HEK293 (cell line): ENCODE data around the gene TPO.
A peak's percentile ranks its signal among the peaks of the same experiment; 100 is the strongest.

Experiments used
- CTCF ChIA-PET: fragments of 350-600 bp; formaldehyde crosslinking; extraction: SDS; loops from one replicate; lab custom pipeline; 2021; ENCODE audit warnings: antibody characterized with exemption; lab: Yijun Ruan, JAX
- POLR2A ChIA-PET: fragments of 300-600 bp; formaldehyde crosslinking; extraction: SDS; loops from one replicate; lab custom pipeline; 2020; ENCODE audit warnings: antibody characterized with exemption, inconsistent platforms; lab: Yijun Ruan, JAX
- H3K27ac ChIP-seq: fragments of 200-500 bp; sonication (Bioruptor generic); 2 replicates; pipeline ENCODE4 v1.5.1; 2014; ENCODE audit warnings: low read depth, low read length, control low read depth, inconsistent platforms; ENCODE audit errors: extremely low read depth
- H3K36me3 ChIP-seq, 2 experiments: fragments of 200-500 bp in 1 of 2; sonication (Bioruptor generic) in 1 of 2; 1 replicate in 1 of 2; 2 replicates in 1 of 2; pipeline ENCODE4 v1.5.1; 2014 to 2017; ENCODE audit warnings: inconsistent platforms in 2 of 2, low read length in 2 of 2; ENCODE audit not compliant: control insufficient read depth in 2 of 2, insufficient read depth in 1 of 2
- H3K4me1 ChIP-seq: fragments of 200-500 bp; sonication (Bioruptor generic); 2 replicates; pipeline ENCODE4 v1.5.1; 2014; ENCODE audit warnings: mild to moderate bottlenecking, low read length, inconsistent platforms; ENCODE audit not compliant: control insufficient read depth, insufficient read depth
- H3K4me3 ChIP-seq: 2 replicates; pipeline ENCODE4 v1.5.1; 2011; ENCODE audit warnings: low read depth, mild to moderate bottlenecking, control low read depth, low read length, moderate library complexity
- H3K9me3 ChIP-seq: fragments of 200-500 bp; sonication (Bioruptor generic); 2 replicates; pipeline ENCODE4 v1.5.1; 2014; ENCODE audit warnings: low read depth, low read length, inconsistent platforms; ENCODE audit not compliant: control insufficient read depth, insufficient read depth
- BCL11B ChIP-seq: fragments of 450-650 bp; formaldehyde crosslinking; IDR thresholded peaks from 2 replicates; pipeline ENCODE4 v1.5.1; 2016; ENCODE audit warnings: low read depth, missing biosample characterization, missing genetic modification characterization
- EGR2 ChIP-seq: fragments of 450-650 bp; formaldehyde crosslinking; IDR thresholded peaks from 2 replicates; pipeline ENCODE4 v1.5.1; 2016; ENCODE audit warnings: low read depth, missing biosample characterization, missing genetic modification characterization
- KLF7 ChIP-seq: fragments of 450-650 bp; formaldehyde crosslinking; IDR thresholded peaks from 2 replicates; pipeline ENCODE4 v1.5.1; 2016; ENCODE audit warnings: missing biosample characterization, missing genetic modification characterization, borderline replicate concordance
- RBAK ChIP-seq: fragments of 450-650 bp; formaldehyde crosslinking; IDR thresholded peaks from 2 replicates; pipeline ENCODE4 v1.5.1; 2016; ENCODE audit warnings: missing biosample characterization, missing genetic modification characterization
- SP2 ChIP-seq: fragments of 450-650 bp; formaldehyde crosslinking; IDR thresholded peaks from 2 replicates; pipeline ENCODE4 v1.5.1; 2016; ENCODE audit warnings: missing biosample characterization, missing genetic modification characterization
- SP7 ChIP-seq: fragments of 450-650 bp; formaldehyde crosslinking; IDR thresholded peaks from 2 replicates; pipeline ENCODE4 v1.5.1; 2016; ENCODE audit warnings: missing biosample characterization, missing genetic modification characterization
- ZFP69B ChIP-seq: fragments of 450-650 bp; formaldehyde crosslinking; IDR thresholded peaks from 2 replicates; pipeline ENCODE4 v1.5.1; 2016; ENCODE audit warnings: missing biosample characterization, missing genetic modification characterization
- ZIC2 ChIP-seq: fragments of 450-650 bp; formaldehyde crosslinking; IDR thresholded peaks from 2 replicates; pipeline ENCODE4 v1.5.1; 2016; ENCODE audit warnings: missing biosample characterization, missing genetic modification characterization
- ZNF112 ChIP-seq: fragments of 450-650 bp; formaldehyde crosslinking; IDR thresholded peaks from 2 replicates; pipeline ENCODE4 v1.5.0; 2017; ENCODE audit warnings: missing biosample characterization, missing genetic modification characterization
- ZNF146 ChIP-seq: fragments of 450-650 bp; formaldehyde crosslinking; IDR thresholded peaks from 2 replicates; pipeline ENCODE4 v1.5.1; 2016; ENCODE audit warnings: missing biosample characterization, missing genetic modification characterization
- ZNF169 ChIP-seq: fragments of 450-650 bp; formaldehyde crosslinking; IDR thresholded peaks from 2 replicates; pipeline ENCODE4 v1.5.1; 2016; ENCODE audit warnings: missing biosample characterization, missing genetic modification characterization
- ZNF211 ChIP-seq: fragments of 450-650 bp; formaldehyde crosslinking; IDR thresholded peaks from 2 replicates; pipeline ENCODE4 v1.5.1; 2016; ENCODE audit warnings: low read depth, missing biosample characterization, missing genetic modification characterization
- ZNF266 ChIP-seq: fragments of 450-650 bp; formaldehyde crosslinking; IDR thresholded peaks from 2 replicates; pipeline ENCODE4 v1.5.1; 2016; ENCODE audit warnings: missing biosample characterization, missing genetic modification characterization, low read depth
- ZNF341 ChIP-seq: fragments of 450-650 bp; formaldehyde crosslinking; IDR thresholded peaks from 2 replicates; pipeline ENCODE4; 2016; ENCODE audit warnings: low read depth, missing biosample characterization, missing genetic modification characterization
- ZNF354C ChIP-seq: fragments of 450-650 bp; formaldehyde crosslinking; IDR thresholded peaks from 2 replicates; pipeline ENCODE4 v1.5.1; 2016; ENCODE audit warnings: missing biosample characterization, missing genetic modification characterization, low read depth, borderline replicate concordance
- ZNF404 ChIP-seq: fragments of 450-650 bp; formaldehyde crosslinking; IDR thresholded peaks from 2 replicates; pipeline ENCODE4 v1.5.1; 2017; ENCODE audit warnings: missing biosample characterization, missing genetic modification characterization
- ZNF426 ChIP-seq: fragments of 450-650 bp; formaldehyde crosslinking; IDR thresholded peaks from 2 replicates; pipeline ENCODE4 v1.5.1; 2017; ENCODE audit warnings: missing biosample characterization, missing genetic modification characterization, mild to moderate bottlenecking, inconsistent platforms, moderate library complexity
- ZNF529 ChIP-seq: fragments of 450-650 bp; formaldehyde crosslinking; IDR thresholded peaks from 2 replicates; pipeline ENCODE4 v1.5.1; 2017; ENCODE audit warnings: missing genetic modification characterization, missing biosample characterization; ENCODE audit not compliant: insufficient replicate concordance
- ZNF571 ChIP-seq: fragments of 450-650 bp; formaldehyde crosslinking; IDR thresholded peaks from 2 replicates; pipeline ENCODE4 v1.5.0; 2017; ENCODE audit warnings: missing biosample characterization, missing genetic modification characterization
- ZNF623 ChIP-seq: fragments of 450-650 bp; formaldehyde crosslinking; IDR thresholded peaks from 2 replicates; pipeline ENCODE4 v1.5.1; 2016; ENCODE audit warnings: missing biosample characterization, missing genetic modification characterization
- ZNF626 ChIP-seq: fragments of 450-650 bp; sonication (Bioruptor Pico); formaldehyde crosslinking; IDR thresholded peaks from 2 replicates; pipeline ENCODE4 v1.5.1; 2018; ENCODE audit warnings: missing biosample characterization, missing genetic modification characterization, inconsistent platforms
- ZNF654 ChIP-seq: fragments of 450-650 bp; formaldehyde crosslinking; IDR thresholded peaks from 2 replicates; pipeline ENCODE4 v1.5.1; 2016; ENCODE audit warnings: low read depth, missing biosample characterization, missing genetic modification characterization
- ZNF768 ChIP-seq: fragments of 450-650 bp; formaldehyde crosslinking; IDR thresholded peaks from 2 replicates; pipeline ENCODE4 v1.5.1; 2018; ENCODE audit warnings: missing biosample characterization, mild to moderate bottlenecking, missing genetic modification characterization
- ZNF830 ChIP-seq: fragments of 450-650 bp; IDR thresholded peaks from 2 replicates; pipeline ENCODE4 v1.5.0; 2018; ENCODE audit warnings: missing biosample characterization, missing genetic modification characterization, low read depth, mild to moderate bottlenecking, moderate library complexity
- TF ChIP-seq, protein P1 (sequence below): fragments of 450-650 bp; formaldehyde crosslinking; IDR thresholded peaks from 2 replicates; pipeline ENCODE4 v1.5.1; 2016; ENCODE audit warnings: missing biosample characterization, missing genetic modification characterization, borderline replicate concordance
- TF ChIP-seq, protein P2 (sequence below): fragments of 450-650 bp; formaldehyde crosslinking; IDR thresholded peaks from 2 replicates; pipeline ENCODE4 v1.5.1; 2016; ENCODE audit warnings: missing biosample characterization, missing genetic modification characterization, low read depth
- TF ChIP-seq, protein P3 (sequence below): fragments of 450-650 bp; formaldehyde crosslinking; IDR thresholded peaks from 2 replicates; pipeline ENCODE4 v1.5.1; 2016; ENCODE audit warnings: missing biosample characterization, missing genetic modification characterization, borderline replicate concordance
- TF ChIP-seq, protein P4 (sequence below): IDR thresholded peaks from 2 replicates; pipeline ENCODE4 v1.6.1; 2011; ENCODE audit warnings: mild to moderate bottlenecking, low read depth, low read length, borderline replicate concordance

The TPO gene

DNA sequence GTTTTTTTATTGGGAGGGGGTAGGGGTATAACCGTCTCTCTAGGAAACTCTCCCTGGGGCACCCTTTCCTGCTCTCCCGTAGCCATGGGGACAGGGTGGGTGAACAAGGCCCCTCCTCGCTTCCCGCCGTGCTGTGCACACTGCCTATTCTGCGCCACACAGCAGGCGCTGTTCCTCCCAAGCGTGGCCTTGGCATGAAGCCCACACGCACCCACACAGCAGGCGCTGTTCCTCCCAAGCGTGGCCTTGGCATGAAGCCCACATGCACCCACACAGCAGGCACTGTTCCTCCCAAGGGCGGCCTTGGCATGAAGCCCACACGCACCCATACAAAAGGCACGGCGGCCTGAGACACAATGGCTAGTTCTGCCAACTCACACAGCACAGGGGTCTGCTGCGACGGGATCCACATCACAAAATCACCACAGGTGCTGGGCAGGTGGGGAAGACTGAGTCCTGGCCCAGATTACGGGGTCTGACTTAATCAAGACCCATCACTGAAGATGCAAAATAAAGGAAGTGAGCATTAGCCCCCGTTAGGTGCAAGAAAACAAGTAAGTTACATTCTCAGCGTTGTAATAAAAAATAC is 46.6 kb upstream of the TPO start (continued):
- TF ChIP-seq ZFP69B (tag by site-specific recombination) (no peak), ZNF426 (tag by site-specific recombination) (no peak), KLF7 (tag by site-specific recombination) (no peak), EGR2 (tag by site-specific recombination) (peak; percentile 36; the same call in 1 of the 2 replicates), ZNF146 (tag by site-specific recombination) (no peak), ZNF571 (no peak), ZIC2 (tag by site-specific recombination) (peak; percentile 32; the same call in 1 of the 2 replicates), ZNF626 (tag by site-specific recombination) (no peak), RBAK (tag by site-specific recombination) (no peak), ZNF768 (no peak)
- TF ChIP-seq, protein P1, sequence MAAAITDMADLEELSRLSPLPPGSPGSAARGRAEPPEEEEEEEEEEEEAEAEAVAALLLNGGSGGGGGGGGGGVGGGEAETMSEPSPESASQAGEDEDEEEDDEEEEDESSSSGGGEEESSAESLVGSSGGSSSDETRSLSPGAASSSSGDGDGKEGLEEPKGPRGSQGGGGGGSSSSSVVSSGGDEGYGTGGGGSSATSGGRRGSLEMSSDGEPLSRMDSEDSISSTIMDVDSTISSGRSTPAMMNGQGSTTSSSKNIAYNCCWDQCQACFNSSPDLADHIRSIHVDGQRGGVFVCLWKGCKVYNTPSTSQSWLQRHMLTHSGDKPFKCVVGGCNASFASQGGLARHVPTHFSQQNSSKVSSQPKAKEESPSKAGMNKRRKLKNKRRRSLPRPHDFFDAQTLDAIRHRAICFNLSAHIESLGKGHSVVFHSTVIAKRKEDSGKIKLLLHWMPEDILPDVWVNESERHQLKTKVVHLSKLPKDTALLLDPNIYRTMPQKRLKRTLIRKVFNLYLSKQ (tag by site-specific recombination), result no peak
- TF ChIP-seq, protein P2, sequence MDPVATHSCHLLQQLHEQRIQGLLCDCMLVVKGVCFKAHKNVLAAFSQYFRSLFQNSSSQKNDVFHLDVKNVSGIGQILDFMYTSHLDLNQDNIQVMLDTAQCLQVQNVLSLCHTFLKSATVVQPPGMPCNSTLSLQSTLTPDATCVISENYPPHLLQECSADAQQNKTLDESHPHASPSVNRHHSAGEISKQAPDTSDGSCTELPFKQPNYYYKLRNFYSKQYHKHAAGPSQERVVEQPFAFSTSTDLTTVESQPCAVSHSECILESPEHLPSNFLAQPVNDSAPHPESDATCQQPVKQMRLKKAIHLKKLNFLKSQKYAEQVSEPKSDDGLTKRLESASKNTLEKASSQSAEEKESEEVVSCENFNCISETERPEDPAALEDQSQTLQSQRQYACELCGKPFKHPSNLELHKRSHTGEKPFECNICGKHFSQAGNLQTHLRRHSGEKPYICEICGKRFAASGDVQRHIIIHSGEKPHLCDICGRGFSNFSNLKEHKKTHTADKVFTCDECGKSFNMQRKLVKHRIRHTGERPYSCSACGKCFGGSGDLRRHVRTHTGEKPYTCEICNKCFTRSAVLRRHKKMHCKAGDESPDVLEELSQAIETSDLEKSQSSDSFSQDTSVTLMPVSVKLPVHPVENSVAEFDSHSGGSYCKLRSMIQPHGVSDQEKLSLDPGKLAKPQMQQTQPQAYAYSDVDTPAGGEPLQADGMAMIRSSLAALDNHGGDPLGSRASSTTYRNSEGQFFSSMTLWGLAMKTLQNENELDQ, result no peak

DNA sequence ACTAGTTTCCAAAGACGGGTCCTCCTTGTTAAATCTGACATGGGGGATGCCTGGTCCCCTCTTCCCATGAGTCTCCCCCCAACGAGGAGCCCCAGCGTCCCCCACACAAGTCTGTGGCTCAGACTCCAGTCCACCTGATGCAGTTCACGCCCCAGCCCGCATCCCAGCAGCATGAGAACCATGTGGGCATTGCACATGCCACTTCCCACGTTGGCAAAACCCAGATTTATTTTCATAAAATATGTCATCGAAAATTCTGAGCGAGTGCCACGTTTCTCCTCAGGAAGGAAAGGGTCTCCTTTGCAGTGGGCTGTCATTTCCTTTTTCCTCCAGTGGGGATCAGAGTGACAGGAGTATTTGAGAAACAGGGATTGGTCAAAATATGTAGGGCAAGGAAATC is 45.7 kb upstream of the TPO start:
- Histone ChIP-seq H3K9me3 (no peaks in the 10 kb centered on the region), H3K27ac (no peak overlapping the region), H3K4me3 (no peak overlapping the region), H3K4me1 (no peaks in the 10 kb centered on the region), H3K36me3 (no peaks in the 10 kb centered on the region)
- CTCF ChIA-PET, result no interaction called here
- POLR2A ChIA-PET, result no interaction called here
- TF ChIP-seq ZNF529 (tag by site-specific recombination), result no peak
- TF ChIP-seq SP2 (tag by site-specific recombination), result no peak
- TF ChIP-seq ZNF112 (tag by site-specific recombination), result no peak
- no peak for TF ChIP-seq BCL11B
- TF ChIP-seq ZNF654, result no peak
- TF ChIP-seq, protein P3, sequence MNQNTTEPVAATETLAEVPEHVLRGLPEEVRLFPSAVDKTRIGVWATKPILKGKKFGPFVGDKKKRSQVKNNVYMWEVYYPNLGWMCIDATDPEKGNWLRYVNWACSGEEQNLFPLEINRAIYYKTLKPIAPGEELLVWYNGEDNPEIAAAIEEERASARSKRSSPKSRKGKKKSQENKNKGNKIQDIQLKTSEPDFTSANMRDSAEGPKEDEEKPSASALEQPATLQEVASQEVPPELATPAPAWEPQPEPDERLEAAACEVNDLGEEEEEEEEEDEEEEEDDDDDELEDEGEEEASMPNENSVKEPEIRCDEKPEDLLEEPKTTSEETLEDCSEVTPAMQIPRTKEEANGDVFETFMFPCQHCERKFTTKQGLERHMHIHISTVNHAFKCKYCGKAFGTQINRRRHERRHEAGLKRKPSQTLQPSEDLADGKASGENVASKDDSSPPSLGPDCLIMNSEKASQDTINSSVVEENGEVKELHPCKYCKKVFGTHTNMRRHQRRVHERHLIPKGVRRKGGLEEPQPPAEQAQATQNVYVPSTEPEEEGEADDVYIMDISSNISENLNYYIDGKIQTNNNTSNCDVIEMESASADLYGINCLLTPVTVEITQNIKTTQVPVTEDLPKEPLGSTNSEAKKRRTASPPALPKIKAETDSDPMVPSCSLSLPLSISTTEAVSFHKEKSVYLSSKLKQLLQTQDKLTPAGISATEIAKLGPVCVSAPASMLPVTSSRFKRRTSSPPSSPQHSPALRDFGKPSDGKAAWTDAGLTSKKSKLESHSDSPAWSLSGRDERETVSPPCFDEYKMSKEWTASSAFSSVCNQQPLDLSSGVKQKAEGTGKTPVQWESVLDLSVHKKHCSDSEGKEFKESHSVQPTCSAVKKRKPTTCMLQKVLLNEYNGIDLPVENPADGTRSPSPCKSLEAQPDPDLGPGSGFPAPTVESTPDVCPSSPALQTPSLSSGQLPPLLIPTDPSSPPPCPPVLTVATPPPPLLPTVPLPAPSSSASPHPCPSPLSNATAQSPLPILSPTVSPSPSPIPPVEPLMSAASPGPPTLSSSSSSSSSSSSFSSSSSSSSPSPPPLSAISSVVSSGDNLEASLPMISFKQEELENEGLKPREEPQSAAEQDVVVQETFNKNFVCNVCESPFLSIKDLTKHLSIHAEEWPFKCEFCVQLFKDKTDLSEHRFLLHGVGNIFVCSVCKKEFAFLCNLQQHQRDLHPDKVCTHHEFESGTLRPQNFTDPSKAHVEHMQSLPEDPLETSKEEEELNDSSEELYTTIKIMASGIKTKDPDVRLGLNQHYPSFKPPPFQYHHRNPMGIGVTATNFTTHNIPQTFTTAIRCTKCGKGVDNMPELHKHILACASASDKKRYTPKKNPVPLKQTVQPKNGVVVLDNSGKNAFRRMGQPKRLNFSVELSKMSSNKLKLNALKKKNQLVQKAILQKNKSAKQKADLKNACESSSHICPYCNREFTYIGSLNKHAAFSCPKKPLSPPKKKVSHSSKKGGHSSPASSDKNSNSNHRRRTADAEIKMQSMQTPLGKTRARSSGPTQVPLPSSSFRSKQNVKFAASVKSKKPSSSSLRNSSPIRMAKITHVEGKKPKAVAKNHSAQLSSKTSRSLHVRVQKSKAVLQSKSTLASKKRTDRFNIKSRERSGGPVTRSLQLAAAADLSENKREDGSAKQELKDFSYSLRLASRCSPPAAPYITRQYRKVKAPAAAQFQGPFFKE (tag by site-specific recombination), result no peak
- TF ChIP-seq ZNF211, result no peak
- no peak for TF ChIP-seq ZNF169 (tag by site-specific recombination)
- no peak for TF ChIP-seq ZNF830 (tag by site-specific recombination)
- TF ChIP-seq SP7 (tag by site-specific recombination), result no peak
- no peak for TF ChIP-seq ZNF266 (tag by site-specific recombination)
- no peak for TF ChIP-seq ZNF404 (tag by site-specific recombination)
- TF ChIP-seq, protein P4, sequence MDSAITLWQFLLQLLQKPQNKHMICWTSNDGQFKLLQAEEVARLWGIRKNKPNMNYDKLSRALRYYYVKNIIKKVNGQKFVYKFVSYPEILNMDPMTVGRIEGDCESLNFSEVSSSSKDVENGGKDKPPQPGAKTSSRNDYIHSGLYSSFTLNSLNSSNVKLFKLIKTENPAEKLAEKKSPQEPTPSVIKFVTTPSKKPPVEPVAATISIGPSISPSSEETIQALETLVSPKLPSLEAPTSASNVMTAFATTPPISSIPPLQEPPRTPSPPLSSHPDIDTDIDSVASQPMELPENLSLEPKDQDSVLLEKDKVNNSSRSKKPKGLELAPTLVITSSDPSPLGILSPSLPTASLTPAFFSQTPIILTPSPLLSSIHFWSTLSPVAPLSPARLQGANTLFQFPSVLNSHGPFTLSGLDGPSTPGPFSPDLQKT, result no peak
- no peak for TF ChIP-seq ZNF341
- no peak for TF ChIP-seq ZNF623
- TF ChIP-seq ZNF354C (tag by site-specific recombination), result no peak
